ENCODE data around the gene ERF.

GRCh38 chr19:42281146-42281826 lies 26.4 kb upstream of the ERF start:
- TF ChIP-seq POLR2A (IDR thresholded peaks at IDR 0.05; ENCODE audit: low read depth, low read length), result no peak
- TF ChIP-seq POLR2AphosphoS5 (IDR thresholded peaks at IDR 0.05; ENCODE audit: low read depth, low read length), result no peak
- no peak for TF ChIP-seq TAF1 (IDR thresholded peaks at IDR 0.05; ENCODE audit: borderline replicate concordance, low read depth, low read length)

Measured in GM12892 (cell line).